T-helper 9 cell (primary cell): ENCODE results near the gene CNTN1.

ENCODE experiments used
- DNase-seq: peaks from one replicate; pipeline ENCODE4 v3.0.0-alpha.2; 2020

Gene CNTN1

GRCh38 chr12:40980427-40980961 lies 288.3 kb downstream of the CNTN1 start:
- no peak for DNase-seq

- DNase-seq: no peak
Observed at GRCh38 chr12:40986001-40986400, 293.8 kb downstream of the CNTN1 start.

- DNase-seq: no peak
Observed at GRCh38 chr12:40988355-40988754, 296.1 kb downstream of the CNTN1 start.

- no peak for DNase-seq
Observed at GRCh38 chr12:40988824-40989223, 296.6 kb downstream of the CNTN1 start.

GRCh38 chr12:40989785-40990184 lies 297.5 kb downstream of the CNTN1 start:
- no peak for DNase-seq

- DNase-seq: no peak
Observed at GRCh38 chr12:40992158-40992557, 299.9 kb downstream of the CNTN1 start.

- DNase-seq: no peak
Observed at GRCh38 chr12:40992674-40993073, 300.4 kb downstream of the CNTN1 start.

GRCh38 chr12:40993158-40993557 lies 300.9 kb downstream of the CNTN1 start:
- DNase-seq: no peak

GRCh38 chr12:40996091-40996490 lies 303.9 kb downstream of the CNTN1 start:
- no peak for DNase-seq

- DNase-seq: no peak
Observed at GRCh38 chr12:40999210-40999609, 307.0 kb downstream of the CNTN1 start.

GRCh38 chr12:41008472-41008871 lies 316.2 kb downstream of the CNTN1 start:
- DNase-seq: no peak

GRCh38 chr12:41011939-41012338 lies 319.7 kb downstream of the CNTN1 start:
- no peak for DNase-seq

GRCh38 chr12:41013881-41014642 lies 321.8 kb downstream of the CNTN1 start:
- no peak for DNase-seq

- no peak for DNase-seq
Observed at GRCh38 chr12:41014643-41015020, 322.4 kb downstream of the CNTN1 start.

- DNase-seq: no peak
Observed at GRCh38 chr12:41018010-41018409, 325.8 kb downstream of the CNTN1 start.

GRCh38 chr12:41019461-41019860 lies 327.2 kb downstream of the CNTN1 start:
- DNase-seq: no peak

GRCh38 chr12:41023836-41024235 lies 331.6 kb downstream of the CNTN1 start:
- no peak for DNase-seq

- no peak for DNase-seq
Observed at GRCh38 chr12:41026151-41026550, 333.9 kb downstream of the CNTN1 start.

GRCh38 chr12:41032386-41032785 lies 340.1 kb downstream of the CNTN1 start:
- DNase-seq: no peak

GRCh38 chr12:41034686-41035085 lies 342.4 kb downstream of the CNTN1 start:
- DNase-seq: no peak

- no peak for DNase-seq
Observed at GRCh38 chr12:41039461-41039860, 347.2 kb downstream of the CNTN1 start.

GRCh38 chr12:41045509-41045908 lies 353.3 kb downstream of the CNTN1 start:
- DNase-seq: no peak

- DNase-seq: no peak
Observed at GRCh38 chr12:41049033-41049432, 356.8 kb downstream of the CNTN1 start.

GRCh38 chr12:41051954-41052353 lies 359.7 kb downstream of the CNTN1 start:
- DNase-seq: no peak

- DNase-seq: no peak
Observed at GRCh38 chr12:41052441-41052840, 360.2 kb downstream of the CNTN1 start.
